Stomach (tissue), 4 donors: ENCODE data around the gene KRTAP5-7.

Experiments
- CTCF ChIP-seq, 7 experiments: fragments of 450-650 bp in 4 of 7; fragments of 200-600 bp in 3 of 7; sonication (generic) in 3 of 7; IDR thresholded peaks; one replicate each; pipeline ENCODE4 v1.5.1; 2016 to 2019; ENCODE audit warnings: antibody characterized with exemption in 7 of 7, control low read depth in 2 of 7, mild to moderate bottlenecking in 1 of 7
- POLR2A ChIP-seq, 4 donors: fragments of 450-650 bp; IDR thresholded peaks; one replicate each; pipeline ENCODE4 v1.6.1; 2016; ENCODE audit warnings: antibody characterized with exemption in 4 of 4, control low read depth in 2 of 4, mild to moderate bottlenecking in 1 of 4, moderate library complexity in 1 of 4

- TF ChIP-seq CTCF (IDR thresholded peaks at IDR 0.05) (no peak), POLR2A (IDR thresholded peaks at IDR 0.05) (no peak)
These were observed 43.4 kb upstream of the KRTAP5-7 start for GRCh38 chr11:71483692-71484091.
